Ovary (tissue), 9 donors: Measurements from ENCODE around the gene GPRIN2. TPM values are rescaled to one million over a fixed set of nuclear protein-coding genes. Genes with fewer than 3 reads are reported as not detected.
A peak's percentile ranks its signal among the peaks of the same experiment; 100 is the strongest.

Source experiments
- DNase-seq, 5 donors: peaks; one replicate each; pipeline ENCODE4 v3.0.0-alpha.2; 2019 to 2020
- H3K27ac ChIP-seq, 2 donors: fragments of 200-600 bp; one replicate each; pipeline versions ENCODE4 v1.5.1 to v1.8.0; 2019 to 2022
- H3K27me3 ChIP-seq: fragments of 200-600 bp; one replicate; pipeline ENCODE4 v1.8.0; 2022
- H3K36me3 ChIP-seq: fragments of 200-600 bp; sonication (generic); one replicate; pipeline ENCODE4 v1.5.1; 2019
- H3K4me1 ChIP-seq: one replicate; pipeline ENCODE4 v1.8.1; 2013; ENCODE audit warnings: mild to moderate bottlenecking, moderate library complexity; ENCODE audit not compliant: insufficient read depth
- H3K4me3 ChIP-seq: fragments of 200-600 bp; sonication (generic); one replicate; pipeline ENCODE4 v1.5.1; 2017
- H3K9me3 ChIP-seq, 2 donors: fragments of 200-600 bp in 1 of 2; sonication (generic) in 1 of 2; one replicate each; pipeline versions ENCODE4 v1.5.1 to v1.8.1; 2013 to 2019; ENCODE audit warnings: mild to moderate bottlenecking in 1 of 2, moderate library complexity in 1 of 2
- EP300 ChIP-seq: sonication (generic); formaldehyde crosslinking; IDR thresholded peaks from one replicate; pipeline ENCODE4 v1.6.1; 2017; ENCODE audit warnings: antibody characterized with exemption
- POLR2A ChIP-seq: fragments of 450-650 bp; IDR thresholded peaks from one replicate; pipeline ENCODE4 v1.6.1; 2017; ENCODE audit warnings: antibody characterized with exemption, mild to moderate bottlenecking, moderate library complexity
- WGBS, 3 donors: extraction: QIAGEN DNeasy Blood & Tissue Kit in 1 of 3; methylation state at CpG; one replicate each; pipeline versions ENCODE4 v1.1.5 to v1.1.7; 2013 to 2017; 5-methylcytosine and 5-hydroxymethylcytosine counted together
- intact Hi-C, 4 donors: fragments of 100-400 bp; cut with DNase I; formaldehyde crosslinking; loops; one replicate each; pipeline versions ENCODE4 v1.11.0 to v1.15.1; 2022 to 2023
- polyA plus RNA-seq, 2 donors: library from polyadenylated mRNA; stranded (reverse); fragments of 200-250 nt in 1 of 2; fragments of 350-450 nt in 1 of 2; fragmentation: Illumina TruSeq in 1 of 2; extraction: RNeasy Lipid Tissue Mini Kit (QIAGEN cat#74804) in 1 of 2; gene quantifications; one replicate each; pipeline ENCODE4 v1.2.3, GENCODE V29; 2013 to 2014
- total RNA-seq, 7 donors: library from RNA; depleted of rRNA in 2 of 7; stranded (reverse); fragments of >200 nt in 2 of 7; fragmentation: NEBNext Ultra II Directional in 3 of 7; extraction: Animal tissue kit (Norgen Biotek cat#: 25700) in 3 of 7; gene quantifications; one replicate each; pipeline versions ENCODE4 v1.1.0 to v1.2.4, GENCODE V29; 2016 to 2023
- TF ChIP-seq, protein P1 (sequence below), 3 donors: fragments of 450-650 bp in 2 of 3; fragments of 200-600 bp in 1 of 3; IDR thresholded peaks; one replicate each; pipeline versions ENCODE4 v1.5.1 to v1.8.0; 2016 to 2022; ENCODE audit warnings: antibody characterized with exemption in 3 of 3, mild to moderate bottlenecking in 1 of 3
- donor health status: DM: no; HTN: no; CAD: no; lungs with moderate emphysema.
- donor health status: DM: no; HTN: no; CAD: no.
- donor health status: Bipolar disorder and iron deficiency.
- donor health status: DM: yes; HTN: yes; CAD: no.
- donor health status: DM: no; HTN: no; CAD: no.
- donor health status: DM: yes; HTN: yes; CAD: no.

Gene GPRIN2
- total and polyA plus RNA-seq, 9 donors: 0.22 to 2.4 (median 0.61) TPM; not detected in 4

- no peaks in the 10 kb centered on the region for H3K27me3 ChIP-seq
- intact Hi-C loops: no loop called here
- peak in 1 of 5 donors; percentile 19 for DNase-seq
These were observed 38.9 kb downstream of the GPRIN2 start for GRCh38 chr10:46517541-46517940.

DNA sequence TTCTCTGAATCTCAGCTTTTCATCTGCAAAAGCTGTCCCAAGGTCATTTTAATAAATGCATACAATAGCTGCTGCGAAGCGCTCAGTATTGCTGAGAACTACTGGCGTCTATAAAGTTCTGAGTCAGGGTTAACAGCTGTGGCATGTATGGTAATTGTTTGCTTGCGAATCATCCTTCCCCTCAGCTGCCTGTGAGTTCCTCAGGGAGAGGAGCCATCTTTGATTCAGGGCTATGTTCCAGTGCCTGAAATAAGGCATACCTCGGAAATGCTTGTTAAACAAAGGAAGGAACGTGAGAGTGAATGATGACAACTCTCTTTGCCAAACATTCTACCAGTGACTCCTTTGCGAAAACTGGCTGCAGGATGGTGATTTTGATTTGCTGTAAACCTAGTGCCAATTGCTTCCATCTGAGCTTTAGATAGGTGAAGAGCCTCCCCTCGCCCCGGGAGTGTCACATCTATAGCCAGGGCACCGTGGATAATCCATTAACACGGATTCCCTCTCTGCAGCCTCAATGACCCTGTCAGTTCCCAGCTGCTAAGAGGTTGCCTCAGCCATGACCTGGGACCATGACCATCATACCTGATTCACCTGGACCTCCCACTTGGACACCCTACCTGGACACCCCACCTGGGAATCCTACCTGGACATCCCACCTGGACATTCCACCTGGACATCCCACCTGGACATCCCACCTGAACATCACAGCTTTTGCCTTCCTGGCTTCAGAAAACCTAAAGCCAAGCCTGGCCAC lies 39.6 kb downstream of the GPRIN2 start:
- peak in 3 of 5 donors; percentile 4 to 26 (median 9) for DNase-seq
- TF ChIP-seq EP300: no peak
- TF ChIP-seq POLR2A: no peak
- TF ChIP-seq, protein P1, sequence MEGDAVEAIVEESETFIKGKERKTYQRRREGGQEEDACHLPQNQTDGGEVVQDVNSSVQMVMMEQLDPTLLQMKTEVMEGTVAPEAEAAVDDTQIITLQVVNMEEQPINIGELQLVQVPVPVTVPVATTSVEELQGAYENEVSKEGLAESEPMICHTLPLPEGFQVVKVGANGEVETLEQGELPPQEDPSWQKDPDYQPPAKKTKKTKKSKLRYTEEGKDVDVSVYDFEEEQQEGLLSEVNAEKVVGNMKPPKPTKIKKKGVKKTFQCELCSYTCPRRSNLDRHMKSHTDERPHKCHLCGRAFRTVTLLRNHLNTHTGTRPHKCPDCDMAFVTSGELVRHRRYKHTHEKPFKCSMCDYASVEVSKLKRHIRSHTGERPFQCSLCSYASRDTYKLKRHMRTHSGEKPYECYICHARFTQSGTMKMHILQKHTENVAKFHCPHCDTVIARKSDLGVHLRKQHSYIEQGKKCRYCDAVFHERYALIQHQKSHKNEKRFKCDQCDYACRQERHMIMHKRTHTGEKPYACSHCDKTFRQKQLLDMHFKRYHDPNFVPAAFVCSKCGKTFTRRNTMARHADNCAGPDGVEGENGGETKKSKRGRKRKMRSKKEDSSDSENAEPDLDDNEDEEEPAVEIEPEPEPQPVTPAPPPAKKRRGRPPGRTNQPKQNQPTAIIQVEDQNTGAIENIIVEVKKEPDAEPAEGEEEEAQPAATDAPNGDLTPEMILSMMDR (IDR thresholded peaks at IDR 0.05): no peak
- intact Hi-C loops: no loop called here
- no peaks in the 10 kb centered on the region for H3K4me1 ChIP-seq
- WGBS, 3 donors: 36 to 55% (median 41%) methylated on average over 11 of the region's 11 CpGs
- no peak overlapping the region for H3K27ac ChIP-seq
- H3K27me3 ChIP-seq: no peaks in the 10 kb centered on the region
- H3K4me3 ChIP-seq: no peak overlapping the region
- no peaks in the 10 kb centered on the region for H3K9me3 ChIP-seq
- H3K36me3 ChIP-seq: no peaks in the 10 kb centered on the region

More at GRCh38 chr10:46517541-46517940, 38.9 kb downstream of the GPRIN2 start:
- WGBS, 3 donors: 90 to 94% (median 92%) methylated on average over 5 of the region's 5 CpGs
- Histone ChIP-seq H3K27ac (no peak overlapping the region), H3K9me3 (no peaks in the 10 kb centered on the region), H3K36me3 (no peaks in the 10 kb centered on the region), H3K4me3 (no peak overlapping the region), H3K4me1 (no peaks in the 10 kb centered on the region)
- TF ChIP-seq, protein P1 (IDR thresholded peaks at IDR 0.05): no peak
- no peak for TF ChIP-seq EP300
- no peak for TF ChIP-seq POLR2A

DNA sequence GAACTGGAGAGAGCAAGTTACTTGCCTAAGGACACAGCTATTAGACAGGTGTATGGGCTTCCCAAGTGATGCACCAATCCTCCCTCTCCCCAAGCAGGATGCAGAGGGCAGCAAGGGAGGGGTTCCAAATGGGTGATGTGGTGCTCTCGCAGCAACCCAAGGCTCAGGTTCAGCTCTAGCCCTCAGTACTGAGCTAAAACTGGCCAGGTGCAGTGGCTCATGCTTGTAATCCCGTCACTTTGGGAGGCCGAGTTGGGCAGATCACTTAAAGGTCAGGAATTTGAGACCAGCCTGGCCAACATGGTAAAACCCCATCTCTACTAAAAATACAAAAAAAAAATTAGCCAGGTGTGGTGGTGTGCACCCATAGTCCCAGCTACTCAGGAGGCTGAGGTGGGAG lies 40.7 kb downstream of the GPRIN2 start:
- 86 to 89% (median 88%) methylated on average over 3 of the region's 3 CpGs for WGBS, 3 donors
- no peaks in the 10 kb centered on the region for H3K4me1 ChIP-seq
- no peaks in the 10 kb centered on the region for H3K9me3 ChIP-seq
- TF ChIP-seq, protein P1 (IDR thresholded peaks at IDR 0.05): no peak
- TF ChIP-seq POLR2A (no peak), EP300 (no peak)
- no peaks in the 10 kb centered on the region for H3K27me3 ChIP-seq
- peak in 2 of 5 donors; percentile 15 to 27 for DNase-seq
- H3K4me3 ChIP-seq: no peak overlapping the region
- no peaks in the 10 kb centered on the region for H3K36me3 ChIP-seq
- H3K27ac ChIP-seq: no peak overlapping the region
- intact Hi-C loops: no loop called here

DNA sequence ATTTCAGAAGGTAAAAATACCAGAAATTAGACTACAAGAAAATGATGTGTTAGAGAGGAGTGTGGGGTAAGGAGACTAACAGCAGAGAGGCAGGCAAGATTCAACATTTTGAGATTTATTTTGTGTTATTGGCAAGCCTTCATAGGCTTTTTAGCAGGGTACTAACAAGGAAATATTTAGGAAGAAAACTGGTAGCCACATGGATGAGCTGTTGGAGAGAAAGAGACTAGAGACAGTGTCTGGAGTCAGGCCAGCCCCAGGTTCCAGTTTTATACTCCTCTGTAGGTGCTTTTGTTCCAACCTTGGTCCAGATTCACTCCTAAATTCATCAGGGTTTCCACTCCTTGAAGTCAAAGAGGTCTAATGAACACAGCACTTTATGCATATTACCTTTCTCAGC lies 41.1 kb downstream of the GPRIN2 start:
- TF ChIP-seq POLR2A: no peak
- no peak for TF ChIP-seq EP300
- TF ChIP-seq, protein P1 (IDR thresholded peaks at IDR 0.05): no peak
- DNase-seq: no peak

More for the DNA sequence above, 41.1 kb downstream of the GPRIN2 start:
- no peaks in the 10 kb centered on the region for H3K4me1 ChIP-seq
- no peak overlapping the region for H3K27ac ChIP-seq
- no peaks in the 10 kb centered on the region for H3K9me3 ChIP-seq
- no peaks in the 10 kb centered on the region for H3K27me3 ChIP-seq
- no peaks in the 10 kb centered on the region for H3K36me3 ChIP-seq
- intact Hi-C loops: no loop called here
- H3K4me3 ChIP-seq: no peak overlapping the region
